Measurements from ENCODE around the gene ATP8A2.
"Not testable (repeated sequence)": the region's sequence is repeated elsewhere in the genome, so short reads cannot be mapped to it uniquely, and the experiment has no call there.

ATP8A2 gene

GRCh38 chr13:26041444-26041843, 669.7 kb downstream of the ATP8A2 start:
- no peak for DNase-seq (ENCODE audit: low read depth)

GRCh38 chr13:26042785-26043184, 671.0 kb downstream of the ATP8A2 start:
- DNase-seq (ENCODE audit: low read depth) = no peak

- no peak for DNase-seq (ENCODE audit: low read depth)
Observed at GRCh38 chr13:26045142-26045541, 673.4 kb downstream of the ATP8A2 start.

- no peak for DNase-seq (ENCODE audit: low read depth)
Observed at GRCh38 chr13:26046639-26047038, 674.9 kb downstream of the ATP8A2 start.

- no peak for DNase-seq (ENCODE audit: low read depth)
Observed at GRCh38 chr13:26047040-26047439, 675.3 kb downstream of the ATP8A2 start.

GRCh38 chr13:26048741-26049140, 677.0 kb downstream of the ATP8A2 start:
- no peak for DNase-seq (ENCODE audit: low read depth)

- peak; percentile 3 for DNase-seq (ENCODE audit: low read depth)
Observed at GRCh38 chr13:26050568-26051230, 678.9 kb downstream of the ATP8A2 start.

- peak; percentile 4 for DNase-seq (ENCODE audit: low read depth)
Observed at GRCh38 chr13:26051231-26051656, 679.5 kb downstream of the ATP8A2 start.

GRCh38 chr13:26051657-26052311, 680.0 kb downstream of the ATP8A2 start, which contains the start of gene SHISA2:
Gene SHISA2, minus strand, starts transcription at chr13:26052016. Its CDS starts 1,041 bp downstream, at chr13:26050975.
- peak; percentile 23 for DNase-seq (ENCODE audit: low read depth)

GRCh38 chr13:26052337-26052736, 680.6 kb downstream of the ATP8A2 start:
- DNase-seq (ENCODE audit: low read depth) = no peak

GRCh38 chr13:26053418-26053980, 681.7 kb downstream of the ATP8A2 start:
- no peak for DNase-seq (ENCODE audit: low read depth)

GRCh38 chr13:26054896-26055295, 683.1 kb downstream of the ATP8A2 start:
- DNase-seq (ENCODE audit: low read depth) = no peak

- no peak for DNase-seq (ENCODE audit: low read depth)
Observed at GRCh38 chr13:26058704-26059103, 686.9 kb downstream of the ATP8A2 start.

GRCh38 chr13:26060357-26060756, 688.6 kb downstream of the ATP8A2 start:
- DNase-seq (ENCODE audit: low read depth) = no peak

- no peak for DNase-seq (ENCODE audit: low read depth)
Observed at GRCh38 chr13:26061256-26061655, 689.5 kb downstream of the ATP8A2 start.

GRCh38 chr13:26061947-26062346, 690.2 kb downstream of the ATP8A2 start:
- DNase-seq (ENCODE audit: low read depth) = no peak

GRCh38 chr13:26062853-26063444, 691.2 kb downstream of the ATP8A2 start:
- no peak for DNase-seq (ENCODE audit: low read depth)

GRCh38 chr13:26066492-26066891, 694.7 kb downstream of the ATP8A2 start:
- DNase-seq (ENCODE audit: low read depth) = not testable (repeated sequence)

- DNase-seq (ENCODE audit: low read depth) = no peak
Observed at GRCh38 chr13:26067601-26068000, 695.8 kb downstream of the ATP8A2 start.

GRCh38 chr13:26068372-26068771, 696.6 kb downstream of the ATP8A2 start:
- not testable (repeated sequence) for DNase-seq (ENCODE audit: low read depth)

GRCh38 chr13:26069642-26070041, 697.9 kb downstream of the ATP8A2 start:
- not testable (repeated sequence) for DNase-seq (ENCODE audit: low read depth)

- DNase-seq (ENCODE audit: low read depth) = no peak
Observed at GRCh38 chr13:26071691-26072090, 699.9 kb downstream of the ATP8A2 start.

- DNase-seq (ENCODE audit: low read depth) = not testable (repeated sequence)
Observed at GRCh38 chr13:26072335-26072734, 700.6 kb downstream of the ATP8A2 start.

All from activated T-cell treated with anti-CD3 and anti-CD28 coated beads for 48 hours (primary cell).